Nephron progenitor cell (in vitro differentiated cells): ENCODE measurements around the gene CHST1.

Experiments
- DNase-seq: peaks from one replicate; pipeline ENCODE4 v3.0.0; 2021
- H3K27ac Mint-ChIP-seq: 2 replicates; pipeline ENCODE4 v1.8.0; 2021; ENCODE audit warnings: mild to moderate bottlenecking, moderate library complexity, mixed read lengths
- H3K27me3 Mint-ChIP-seq: 2 replicates; pipeline ENCODE4 v1.8.0; 2021; ENCODE audit warnings: mild to moderate bottlenecking, low read depth, mixed read lengths; ENCODE audit not compliant: poor library complexity
- H3K36me3 Mint-ChIP-seq: 2 replicates; pipeline ENCODE4 v1.8.0; 2021; ENCODE audit warnings: low read depth, mixed read lengths
- H3K4me1 Mint-ChIP-seq: 2 replicates; pipeline ENCODE4 v1.8.0; 2021; ENCODE audit warnings: mixed read lengths
- H3K4me3 Mint-ChIP-seq: 2 replicates; pipeline ENCODE4 v1.8.0; 2021; ENCODE audit warnings: mild to moderate bottlenecking, moderate library complexity, mixed read lengths
- H3K9me3 Mint-ChIP-seq: 2 replicates; pipeline ENCODE4 v1.8.0; 2021; ENCODE audit warnings: mild to moderate bottlenecking, moderate library complexity, mixed read lengths
- TF ChIP-seq, protein P1 (sequence below): fragments of 200-600 bp; sonication (generic); IDR thresholded peaks from 2 replicates; pipeline ENCODE4 v1.5.0; 2021; ENCODE audit warnings: antibody characterized with exemption

The CHST1 gene

DNA sequence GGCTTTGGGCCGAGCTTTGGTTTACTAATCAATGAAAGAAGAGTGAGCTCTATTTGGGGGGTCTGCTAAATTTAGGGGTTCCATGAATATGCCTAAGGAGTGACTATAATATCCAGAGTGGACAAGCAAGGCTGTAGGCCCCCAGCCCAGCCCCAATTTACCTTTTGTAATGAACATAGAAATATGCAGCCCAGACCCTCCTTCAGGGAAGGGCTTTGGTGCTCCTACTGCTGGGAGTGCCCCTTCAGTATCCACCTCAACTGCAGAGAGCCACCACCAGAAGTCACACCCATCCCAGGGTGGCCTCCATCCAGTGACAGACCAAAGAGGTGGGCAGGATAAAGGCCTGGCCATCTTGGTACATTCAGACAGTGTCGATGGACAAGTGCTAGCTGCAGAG lies 43.1 kb downstream of the CHST1 start:
- H3K9me3 Mint-ChIP-seq, result peaks cover 7% of the 10 kb centered on the region
- H3K4me3 Mint-ChIP-seq, result no peak overlapping the region
- no peak overlapping the region for H3K27ac Mint-ChIP-seq
- H3K4me1 Mint-ChIP-seq, result peaks cover 11% of the 10 kb centered on the region
- H3K27me3 Mint-ChIP-seq, result peaks cover 47% of the 10 kb centered on the region
- no peaks in the 10 kb centered on the region for H3K36me3 Mint-ChIP-seq
- DNase-seq, result no peak
- TF ChIP-seq, protein P1, sequence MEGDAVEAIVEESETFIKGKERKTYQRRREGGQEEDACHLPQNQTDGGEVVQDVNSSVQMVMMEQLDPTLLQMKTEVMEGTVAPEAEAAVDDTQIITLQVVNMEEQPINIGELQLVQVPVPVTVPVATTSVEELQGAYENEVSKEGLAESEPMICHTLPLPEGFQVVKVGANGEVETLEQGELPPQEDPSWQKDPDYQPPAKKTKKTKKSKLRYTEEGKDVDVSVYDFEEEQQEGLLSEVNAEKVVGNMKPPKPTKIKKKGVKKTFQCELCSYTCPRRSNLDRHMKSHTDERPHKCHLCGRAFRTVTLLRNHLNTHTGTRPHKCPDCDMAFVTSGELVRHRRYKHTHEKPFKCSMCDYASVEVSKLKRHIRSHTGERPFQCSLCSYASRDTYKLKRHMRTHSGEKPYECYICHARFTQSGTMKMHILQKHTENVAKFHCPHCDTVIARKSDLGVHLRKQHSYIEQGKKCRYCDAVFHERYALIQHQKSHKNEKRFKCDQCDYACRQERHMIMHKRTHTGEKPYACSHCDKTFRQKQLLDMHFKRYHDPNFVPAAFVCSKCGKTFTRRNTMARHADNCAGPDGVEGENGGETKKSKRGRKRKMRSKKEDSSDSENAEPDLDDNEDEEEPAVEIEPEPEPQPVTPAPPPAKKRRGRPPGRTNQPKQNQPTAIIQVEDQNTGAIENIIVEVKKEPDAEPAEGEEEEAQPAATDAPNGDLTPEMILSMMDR, result no peak

- Mint-ChIP-seq H3K4me3 (no peak overlapping the region), H3K27ac (no peak overlapping the region), H3K27me3 (peaks cover 43% of the 10 kb centered on the region), H3K4me1 (peaks cover 11% of the 10 kb centered on the region), H3K9me3 (peaks cover under 1% of the 10 kb centered on the region), H3K36me3 (no peaks in the 10 kb centered on the region)
- DNase-seq, result no peak
- TF ChIP-seq, protein P1, result no peak
These were observed 43.8 kb downstream of the CHST1 start for GRCh38 chr11:45621588-45621987.

GRCh38 chr11:45620243-45620642 lies 45.2 kb downstream of the CHST1 start:
- Mint-ChIP-seq H3K9me3 (no peaks in the 10 kb centered on the region), H3K27ac (no peak overlapping the region), H3K36me3 (no peaks in the 10 kb centered on the region), H3K4me3 (no peak overlapping the region), H3K4me1 (peaks cover 11% of the 10 kb centered on the region), H3K27me3 (peaks cover 33% of the 10 kb centered on the region)
- TF ChIP-seq, protein P1, result no peak
- no peak for DNase-seq

GRCh38 chr11:45618897-45619296 lies 46.5 kb downstream of the CHST1 start:
- peaks cover 29% of the 10 kb centered on the region for H3K27me3 Mint-ChIP-seq
- no peaks in the 10 kb centered on the region for H3K9me3 Mint-ChIP-seq
- peaks cover 11% of the 10 kb centered on the region for H3K4me1 Mint-ChIP-seq
- H3K27ac Mint-ChIP-seq, result no peak overlapping the region
- no peak for DNase-seq
- no peaks in the 10 kb centered on the region for H3K36me3 Mint-ChIP-seq
- TF ChIP-seq, protein P1, result no peak
- no peak overlapping the region for H3K4me3 Mint-ChIP-seq

- no peak for DNase-seq
- peaks cover 11% of the 10 kb centered on the region for H3K4me1 Mint-ChIP-seq
- H3K9me3 Mint-ChIP-seq, result no peaks in the 10 kb centered on the region
- no peaks in the 10 kb centered on the region for H3K36me3 Mint-ChIP-seq
- TF ChIP-seq, protein P1, result no peak
- H3K27me3 Mint-ChIP-seq, result peaks cover 24% of the 10 kb centered on the region
- no peak overlapping the region for H3K4me3 Mint-ChIP-seq
- H3K27ac Mint-ChIP-seq, result no peak overlapping the region
These were observed 47.4 kb downstream of the CHST1 start for GRCh38 chr11:45617871-45618601.
